ENCODE data around the gene SH2D3A.
"Not testable (repeated sequence)": the region's sequence is repeated elsewhere in the genome, so short reads cannot be mapped to it uniquely, and the experiment has no call there.

SH2D3A gene

GRCh38 chr19:6762253-6762797, 4.9 kb downstream of the SH2D3A start:
- in situ Hi-C loops (cut with MboI; ENCODE audit: low sequenced_read_pairs) = not testable (repeated sequence)

- in situ Hi-C loops (cut with MboI; ENCODE audit: low sequenced_read_pairs) = no loop called here
Observed at GRCh38 chr19:6761053-6761676, 6.1 kb downstream of the SH2D3A start.

- in situ Hi-C loops (cut with MboI; ENCODE audit: low sequenced_read_pairs) = no loop called here
Observed at GRCh38 chr19:6760606-6761005, 6.6 kb downstream of the SH2D3A start.

- in situ Hi-C loops (cut with MboI; ENCODE audit: low sequenced_read_pairs) = loop anchor here (10.0 kb wide), 1 partner anchor 240 kb away; no protein-coding TSS in a partner anchor
Observed at GRCh38 chr19:6754653-6755463, 12.4 kb downstream of the SH2D3A start.

GRCh38 chr19:6754136-6754535, 13.1 kb downstream of the SH2D3A start:
- in situ Hi-C loops (cut with MboI; ENCODE audit: low sequenced_read_pairs) = loop anchor here (10.0 kb wide), 1 partner anchor 239 kb away; no protein-coding TSS in a partner anchor

GRCh38 chr19:6753178-6754031, 13.8 kb downstream of the SH2D3A start:
- in situ Hi-C loops (cut with MboI; ENCODE audit: low sequenced_read_pairs) = loop anchor here (10.0 kb wide), 1 partner anchor 239 kb away; no protein-coding TSS in a partner anchor

GRCh38 chr19:6752256-6753177, 14.7 kb downstream of the SH2D3A start:
- in situ Hi-C loops (cut with MboI; ENCODE audit: low sequenced_read_pairs) = loop anchor here (10.0 kb wide), 1 partner anchor 238 kb away; no protein-coding TSS in a partner anchor

GRCh38 chr19:6751189-6751588, 16.0 kb downstream of the SH2D3A start:
- in situ Hi-C loops (cut with MboI; ENCODE audit: low sequenced_read_pairs) = loop anchor here (10.0 kb wide), 1 partner anchor 236 kb away; no protein-coding TSS in a partner anchor

GRCh38 chr19:6750062-6750461, 17.2 kb downstream of the SH2D3A start:
- in situ Hi-C loops (cut with MboI; ENCODE audit: low sequenced_read_pairs) = loop anchor here (10.0 kb wide), 1 partner anchor 235 kb away; no protein-coding TSS in a partner anchor

- in situ Hi-C loops (cut with MboI; ENCODE audit: low sequenced_read_pairs) = not testable (repeated sequence)
Observed at GRCh38 chr19:6748543-6748942, 18.7 kb downstream of the SH2D3A start.

- in situ Hi-C loops (cut with MboI; ENCODE audit: low sequenced_read_pairs) = no loop called here
Observed at GRCh38 chr19:6745965-6746364, 21.3 kb downstream of the SH2D3A start.

GRCh38 chr19:6744381-6745301, 22.6 kb downstream of the SH2D3A start:
- in situ Hi-C loops (cut with MboI; ENCODE audit: low sequenced_read_pairs) = no loop called here

- in situ Hi-C loops (cut with MboI; ENCODE audit: low sequenced_read_pairs) = no loop called here
Observed at GRCh38 chr19:6743714-6744380, 23.4 kb downstream of the SH2D3A start.

GRCh38 chr19:6743066-6743465, 24.2 kb downstream of the SH2D3A start:
- in situ Hi-C loops (cut with MboI; ENCODE audit: low sequenced_read_pairs) = no loop called here

- in situ Hi-C loops (cut with MboI; ENCODE audit: low sequenced_read_pairs) = no loop called here
Observed at GRCh38 chr19:6740589-6741343, 26.5 kb downstream of the SH2D3A start.

GRCh38 chr19:6739883-6740588, 27.2 kb downstream of the SH2D3A start:
- in situ Hi-C loops (cut with MboI; ENCODE audit: low sequenced_read_pairs) = loop anchor here (10.0 kb wide), 1 partner anchor 215 kb away; no protein-coding TSS in a partner anchor

Data from HL-60/S4 treated with retinoic acid at 250 ng/mL for 4 days and 3 days (cell line).